GM12878 (cell line): ENCODE data around the gene GAS2. TPM values are rescaled to one million over a fixed set of nuclear protein-coding genes. Genes with fewer than 3 reads are reported as not detected.

Experiments
- CBX3 ChIP-seq: fragments of 200-600 bp; sonication (generic); IDR thresholded peaks from 2 replicates; pipeline ENCODE4 v1.6.1; 2016; ENCODE audit warnings: low read depth, borderline replicate concordance
- CEBPB ChIP-seq, 2 experiments: fragments of 150-350 bp in 1 of 2; IDR thresholded peaks; 2 replicates each; pipeline ENCODE4 v1.6.1; 2012 to 2014; ENCODE audit warnings: low read depth in 2 of 2, low read length in 2 of 2, borderline replicate concordance in 1 of 2, inconsistent platforms in 1 of 2
- CHD1 ChIP-seq: IDR thresholded peaks from 2 replicates; pipeline ENCODE4 v1.6.1; 2012; ENCODE audit warnings: low read depth, low read length, improper control_type of control experiment
- E4F1 ChIP-seq: fragments of 450-650 bp; IDR thresholded peaks from 2 replicates; pipeline ENCODE4 v1.6.1; 2018; ENCODE audit warnings: borderline replicate concordance, mild to moderate bottlenecking; ENCODE audit not compliant: partially characterized antibody
- EP300 ChIP-seq, 2 experiments: fragments of 150-350 bp in 1 of 2; IDR thresholded peaks; 2 replicates each; pipeline ENCODE4 v1.6.1; 2011 to 2012; ENCODE audit warnings: low read depth in 2 of 2, low read length in 2 of 2, borderline replicate concordance in 1 of 2, improper control_type of control experiment in 1 of 2, inconsistent platforms in 1 of 2; ENCODE audit not compliant: control insufficient read depth in 1 of 2
- FOXK2 ChIP-seq: fragments of 450-650 bp; IDR thresholded peaks from 2 replicates; pipeline ENCODE4 v1.6.1; 2017; ENCODE audit warnings: mild to moderate bottlenecking, moderate library complexity
- HCFC1 ChIP-seq: fragments of 150-350 bp; IDR thresholded peaks from 2 replicates; pipeline ENCODE4 v1.6.1; 2014; ENCODE audit warnings: low read length
- IKZF1 ChIP-seq: fragments of 450-650 bp; conservative IDR thresholded peaks from 2 replicates; pipeline ENCODE4 v1.6.1; 2017; ENCODE audit warnings: antibody characterized with exemption, mild to moderate bottlenecking
- KDM1A ChIP-seq: fragments of 200-600 bp; sonication (generic); IDR thresholded peaks from 2 replicates; pipeline ENCODE4 v1.6.1; 2016; ENCODE audit warnings: borderline replicate concordance
- MLLT1 ChIP-seq: fragments of 450-650 bp; IDR thresholded peaks from 2 replicates; pipeline ENCODE4 v1.6.1; 2016; ENCODE audit warnings: mild to moderate bottlenecking
- NFXL1 ChIP-seq: fragments of 450-650 bp; IDR thresholded peaks from 2 replicates; pipeline ENCODE4 v1.6.1; 2017; ENCODE audit warnings: antibody characterized with exemption, mild to moderate bottlenecking, borderline replicate concordance
- PAX8 ChIP-seq: fragments of 450-650 bp; IDR thresholded peaks from 2 replicates; pipeline ENCODE4 v1.6.1; 2017; ENCODE audit warnings: mild to moderate bottlenecking, moderate library complexity
- POLR2AphosphoS2 ChIP-seq: IDR thresholded peaks from 2 replicates; pipeline ENCODE4 v1.6.1; 2011; ENCODE audit warnings: low read depth, mild to moderate bottlenecking, low read length, improper control_type of control experiment, moderate library complexity
- POLR2AphosphoS5 ChIP-seq: IDR thresholded peaks from 2 replicates; pipeline ENCODE4 v1.6.1; 2011; ENCODE audit warnings: mild to moderate bottlenecking, low read length, inconsistent platforms
- POU2F2 ChIP-seq: IDR thresholded peaks from 3 replicates; pipeline ENCODE4 v1.6.1; 2011; ENCODE audit warnings: low read depth, mild to moderate bottlenecking, low read length, borderline replicate concordance
- SMAD1 ChIP-seq: fragments of 450-650 bp; IDR thresholded peaks from 2 replicates; pipeline ENCODE4 v1.6.1; 2018; ENCODE audit warnings: mild to moderate bottlenecking, low read depth; ENCODE audit not compliant: partially characterized antibody
- SMAD5 ChIP-seq: IDR thresholded peaks from 2 replicates; pipeline ENCODE4 v1.6.1; 2016; ENCODE audit warnings: antibody characterized with exemption, low read depth
- ZNF24 ChIP-seq: fragments of 450-650 bp; IDR thresholded peaks from 2 replicates; pipeline ENCODE4 v1.6.1; 2017; ENCODE audit warnings: antibody characterized with exemption, mild to moderate bottlenecking
- ZNF274 ChIP-seq: IDR thresholded peaks from one replicate; pipeline ENCODE4 v1.8.0; 2011; ENCODE audit not compliant: insufficient read length, insufficient read depth
- ZNF384 ChIP-seq: IDR thresholded peaks from 2 replicates; pipeline ENCODE4 v1.6.1; 2012; ENCODE audit warnings: low read depth, mild to moderate bottlenecking, low read length, improper control_type of control experiment, borderline replicate concordance
- ZNF687 ChIP-seq: fragments of 450-650 bp; IDR thresholded peaks from 2 replicates; pipeline ENCODE4 v1.6.1; 2017; ENCODE audit warnings: mild to moderate bottlenecking, moderate library complexity
- polyA plus RNA-seq, 11 experiments: library from polyadenylated mRNA; depleted of rRNA in 4 of 11; unstranded in 6 of 11; stranded (reverse) in 5 of 11; fragments of >200 nt; fragmentation: Nextera tagmentation in 4 of 11; fragmentation: Illumina TruSeq in 1 of 11; extraction: Ambion mirVana in 4 of 11; extraction: Trizol in 1 of 11; gene quantifications; 1 replicate in 1 of 11; 2 replicates in 10 of 11; pipeline versions ENCODE4 v1.2.1 to v1.2.3, GENCODE V29; 2011 to 2016; ENCODE audit warnings: inconsistent platforms in 2 of 11, missing spikeins in 2 of 11, low read depth in 1 of 11
- total RNA-seq, 4 experiments: library from RNA; depleted of rRNA in 3 of 4; stranded (reverse); fragments of >200 nt in 3 of 4; fragmentation: Illumina TruSeq in 1 of 4; extraction: Trizol in 1 of 4; gene quantifications; 2 replicates each; pipeline versions ENCODE4 v1.2.1 to v1.2.3, GENCODE V29; 2013 to 2021

GAS2 gene
- total and polyA plus RNA-seq, 10 of the 15 experiments (the other 5 are each of a cell fraction or from before 2014, with no cell fraction given), result 16.4 to 81.4 (median 26.2) TPM

- TF ChIP-seq E4F1 (peak; percentile 38), ZNF384 (peak; percentile 45; the same call in 1 of the 2 replicates), HCFC1 (no peak), SMAD5 (no peak), PAX8 (0 out of 2 replicates have a peak, but pooled peaks have one; percentile 65), EP300 (IDR thresholded peaks at IDR 0.05; ENCODE audit: borderline replicate concordance in 1 of 2, control insufficient read depth in 1 of 2, low read depth in 2 of 2, low read length in 2 of 2) (0 out of 4 replicates have a peak, but pooled peaks of 1 of the 2 experiments have one; percentile 40), ZNF274 (no peak), ZNF24 (0 out of 2 replicates have a peak, but pooled peaks have one; percentile 27), SMAD1 (no peak), POU2F2 (peak; percentile 19; the same call in 1 of the 3 replicates), CBX3 (no peak), NFXL1 (no peak), CEBPB (IDR thresholded peaks at IDR 0.05; ENCODE audit: borderline replicate concordance in 1 of 2, low read depth in 2 of 2, low read length in 2 of 2) (no peak), ZNF687 (peak; percentile 42; the same call in 1 of the 2 replicates), CHD1 (no peak), POLR2AphosphoS5 (no peak), KDM1A (no peak), POLR2AphosphoS2 (no peak), IKZF1 (peak; percentile 37; the same call in 1 of the 2 replicates), MLLT1 (0 out of 2 replicates have a peak, but pooled peaks have one; percentile 24), FOXK2 (no peak)
These were observed 114.7 kb downstream of the GAS2 start (continued) for GRCh38 chr11:22780952-22781593.
